Stimulated activated CD8-positive, alpha-beta memory T cell treated with anti-CD3 and anti-CD28 coated beads, Interleukin-12 subunit alpha, Interleukin-12 subunit beta, amount 100 ng/mL, for 1 hour (primary cell): Measurements from ENCODE around the gene TSPAN4.

Experiments used
- DNase-seq: peaks from one replicate; pipeline ENCODE4 v3.0.0-alpha.2; 2020; ENCODE audit warnings: low read depth

Gene TSPAN4

GRCh38 chr11:865462-866430 is 23.1 kb downstream of the TSPAN4 start:
- no peak for DNase-seq

DNA sequence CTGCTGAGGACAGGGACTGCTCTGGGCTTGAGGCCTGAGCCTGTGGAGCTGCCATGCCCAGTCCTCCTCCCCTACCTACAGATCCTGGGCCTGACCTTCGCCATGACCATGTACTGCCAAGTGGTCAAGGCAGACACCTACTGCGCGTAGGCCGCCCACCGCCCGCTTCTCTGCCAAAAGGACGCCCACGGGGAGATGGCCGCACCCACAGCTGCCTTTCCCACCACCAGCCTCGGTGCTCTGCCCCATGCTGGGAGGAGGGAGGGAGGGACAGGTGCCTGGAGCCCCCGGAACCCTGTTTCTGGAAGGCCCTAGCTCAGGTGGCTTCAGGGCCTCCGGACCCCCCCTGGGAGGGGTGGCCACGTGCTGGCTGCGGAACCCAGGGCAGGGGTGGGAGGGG is 23.8 kb downstream of the TSPAN4 start:
- DNase-seq, result no peak

GRCh38 chr11:867856-868358 is 25.3 kb downstream of the TSPAN4 start:
- DNase-seq, result no peak

DNA sequence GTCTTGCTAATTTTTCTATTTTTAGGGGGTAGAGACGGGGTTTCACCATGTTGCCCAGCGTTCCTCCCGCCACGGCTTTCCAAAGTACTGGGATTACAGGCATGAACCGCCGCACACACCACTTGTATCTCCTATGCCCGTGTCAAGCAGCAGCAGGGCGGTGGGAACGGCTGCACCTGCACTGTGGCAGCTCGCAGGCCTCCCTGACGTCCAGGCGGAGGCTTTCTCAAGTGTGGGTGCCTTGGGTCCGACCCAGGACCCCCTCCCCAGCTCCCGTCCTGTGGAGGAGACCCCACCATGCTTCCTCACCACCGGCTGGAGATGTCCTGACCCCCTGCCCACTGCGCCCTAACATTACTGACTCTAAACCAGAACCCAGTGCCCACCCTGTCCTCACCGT is 25.7 kb downstream of the TSPAN4 start:
- no peak for DNase-seq

DNA sequence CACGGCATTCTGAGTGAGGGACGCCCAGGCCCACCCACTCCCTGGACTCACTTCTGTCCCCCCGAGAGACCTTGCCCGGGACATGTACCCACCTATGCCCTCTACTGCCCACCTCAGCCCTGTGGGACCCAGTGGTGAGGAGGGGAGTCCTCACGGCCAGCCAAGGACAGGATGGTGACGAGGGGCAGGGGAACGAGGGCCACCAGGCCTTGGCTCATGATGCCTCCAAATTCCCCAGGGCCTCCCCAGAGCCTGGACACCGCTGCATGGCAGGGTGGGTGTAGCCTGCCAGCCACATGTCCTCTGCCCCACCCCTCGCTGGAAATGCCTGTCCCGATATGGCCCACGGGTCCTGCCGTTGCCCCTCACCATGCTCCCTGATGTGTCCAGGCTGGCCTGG is 26.1 kb downstream of the TSPAN4 start:
- DNase-seq, result no peak

DNA sequence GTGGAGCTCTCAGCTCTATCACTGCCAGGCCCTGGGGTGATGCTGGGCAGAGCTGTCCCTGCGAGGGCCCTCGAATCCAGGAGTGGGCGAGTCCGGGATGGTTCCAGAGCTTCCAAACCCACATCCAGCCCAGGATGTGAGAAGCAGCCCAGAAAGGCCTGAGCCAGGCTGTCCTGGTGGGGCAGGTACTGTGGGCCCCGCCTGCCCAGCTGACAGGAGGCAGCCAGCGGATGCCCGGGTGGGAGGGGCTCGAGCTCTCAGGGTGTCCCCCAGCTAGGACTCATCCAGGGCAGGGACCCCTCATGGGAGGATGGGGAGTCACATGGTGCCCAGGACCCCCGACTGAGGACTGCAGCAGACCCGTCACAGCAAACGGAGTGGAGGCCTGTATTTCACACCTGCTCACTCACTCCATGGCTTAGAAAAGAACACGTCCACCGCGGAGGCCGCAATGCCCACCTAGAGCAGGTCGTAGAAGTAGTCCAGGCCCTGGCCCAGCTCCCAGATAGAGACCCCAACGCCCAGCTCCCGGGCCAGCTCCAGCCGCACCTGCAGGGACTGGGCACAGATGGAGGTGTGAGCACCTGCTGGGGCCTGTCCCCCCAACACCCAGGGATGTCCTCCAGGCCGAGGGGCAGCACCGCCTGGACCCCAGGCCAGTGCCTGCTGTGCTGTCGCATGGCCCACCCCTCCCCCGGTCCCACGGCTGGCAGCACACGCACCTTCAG is 26.9 kb downstream of the TSPAN4 start:
- no peak for DNase-seq

DNA sequence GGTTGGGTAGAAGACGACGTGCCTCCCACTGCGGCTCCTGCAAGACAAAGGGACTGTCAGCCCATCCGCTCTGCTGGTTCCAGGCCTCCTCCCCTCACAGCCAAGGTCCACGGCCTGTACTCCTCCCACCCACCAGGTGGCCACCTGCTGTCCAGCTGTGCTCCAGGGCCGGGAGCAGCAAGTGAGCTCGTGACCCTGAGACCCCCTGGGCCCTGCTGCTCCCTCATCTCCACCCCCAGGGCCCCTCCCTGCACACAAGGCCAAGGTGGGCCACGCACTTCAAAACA is 27.4 kb downstream of the TSPAN4 start:
- no peak for DNase-seq

GRCh38 chr11:870418-870817 is 27.8 kb downstream of the TSPAN4 start:
- DNase-seq, result no peak

DNA sequence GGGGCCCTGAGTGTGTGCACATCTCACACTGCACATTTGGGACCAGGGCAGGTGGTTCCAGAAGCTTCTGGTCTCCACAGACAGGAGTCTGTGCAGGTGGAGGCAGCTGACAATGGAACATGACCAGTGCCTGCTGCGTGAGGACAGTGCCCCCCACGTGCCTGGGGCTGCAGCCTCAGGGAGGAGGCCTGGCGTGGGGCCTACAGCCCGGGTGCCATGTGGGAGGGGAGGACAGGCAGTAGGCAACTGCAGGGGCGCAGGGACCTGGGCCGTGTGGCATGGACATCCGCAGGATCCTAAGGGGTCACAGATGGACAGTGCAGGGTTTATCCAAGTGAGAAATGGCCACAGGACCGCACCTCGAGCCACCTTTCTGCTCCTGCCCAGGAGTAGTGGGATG is 28.8 kb downstream of the TSPAN4 start:
- DNase-seq, result no peak

DNA sequence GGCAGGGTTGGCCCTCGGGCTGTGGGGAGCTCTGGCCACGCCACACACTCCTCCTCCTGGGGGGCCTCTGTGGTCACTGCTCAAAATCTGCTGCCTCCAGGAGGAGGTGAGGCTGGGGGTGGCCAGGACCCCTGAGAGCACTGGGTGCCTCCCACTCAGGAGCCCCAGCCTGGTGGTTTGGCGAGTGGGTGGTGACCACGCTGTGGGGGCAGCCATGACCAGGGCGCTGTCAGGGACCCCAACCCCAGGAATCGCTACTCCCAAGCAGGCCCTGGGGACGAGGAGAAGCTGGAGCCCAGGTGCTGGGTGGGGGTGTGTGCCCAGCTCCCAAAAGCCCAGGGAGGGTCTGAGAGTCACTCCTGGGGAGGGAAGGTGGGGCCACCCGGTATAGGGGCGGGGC is 30.1 kb downstream of the TSPAN4 start:
- DNase-seq, result no peak

DNA sequence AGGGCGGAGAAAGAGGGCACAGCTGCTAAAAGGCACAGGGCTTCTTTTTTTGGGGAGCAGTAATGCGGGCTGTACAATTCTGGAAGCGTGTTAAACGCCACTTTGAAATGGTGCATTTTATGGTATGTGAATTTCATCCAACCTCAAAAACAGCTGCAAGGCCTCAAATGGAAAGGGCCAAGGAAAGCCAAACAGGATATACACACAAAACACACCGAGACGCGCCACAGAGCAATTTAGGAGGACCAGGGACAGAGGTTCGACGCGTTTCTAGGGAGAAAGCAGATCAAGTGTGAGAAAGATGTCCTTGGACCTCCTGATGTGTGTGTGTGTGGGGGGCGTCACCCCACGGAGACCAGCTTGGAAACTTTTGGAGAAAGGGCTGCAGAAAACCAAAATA is 31.1 kb downstream of the TSPAN4 start:
- DNase-seq, result no peak

DNA sequence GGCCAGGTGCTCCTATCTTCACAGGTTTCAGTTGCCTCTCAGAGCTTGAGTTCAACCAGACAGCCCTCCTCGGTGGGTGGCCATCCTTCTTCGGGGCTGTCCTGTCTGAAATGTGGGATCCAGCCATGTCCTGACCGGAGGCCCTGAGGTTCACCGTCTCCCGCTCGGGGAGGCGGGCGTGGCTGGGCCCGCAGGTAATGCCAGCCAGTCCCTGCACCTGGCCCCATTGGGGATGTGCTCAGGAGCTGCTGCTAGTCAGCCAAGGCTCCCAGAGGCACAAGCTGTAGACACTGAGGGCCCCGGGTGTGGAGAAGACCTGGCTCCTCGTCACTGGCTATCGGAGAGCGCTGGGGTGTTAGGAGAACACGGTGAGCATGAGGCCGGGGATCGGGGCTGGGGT is 32.6 kb downstream of the TSPAN4 start:
- DNase-seq, result no peak

DNA sequence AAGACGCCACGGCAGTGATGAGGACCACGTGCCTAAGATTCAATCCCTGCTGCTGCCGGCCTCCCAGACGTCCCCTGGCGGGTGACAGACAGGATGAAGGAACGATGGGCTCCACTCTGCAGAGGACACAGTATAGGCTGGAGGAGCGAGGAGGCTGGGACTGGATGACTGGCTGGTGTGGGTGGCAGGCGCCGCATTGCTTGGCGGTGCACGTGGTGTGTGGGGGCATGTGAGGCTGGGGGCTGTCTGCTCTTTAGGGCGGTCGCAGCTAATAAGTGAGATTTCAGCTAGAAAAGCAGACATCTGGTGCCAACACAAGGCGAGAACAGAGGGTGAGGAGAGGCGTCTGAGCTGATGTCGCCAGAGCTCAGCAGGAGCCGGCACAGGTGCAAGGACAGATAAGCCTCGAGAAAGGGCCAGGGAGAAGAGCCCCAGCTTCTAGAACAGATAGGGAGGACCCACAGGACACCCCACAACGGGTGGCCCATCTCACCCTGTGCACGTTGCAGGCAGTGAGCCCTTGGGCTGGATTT is 33.2 kb downstream of the TSPAN4 start:
- DNase-seq, result no peak

GRCh38 chr11:876545-876944 is 33.9 kb downstream of the TSPAN4 start:
- DNase-seq, result no peak

DNA sequence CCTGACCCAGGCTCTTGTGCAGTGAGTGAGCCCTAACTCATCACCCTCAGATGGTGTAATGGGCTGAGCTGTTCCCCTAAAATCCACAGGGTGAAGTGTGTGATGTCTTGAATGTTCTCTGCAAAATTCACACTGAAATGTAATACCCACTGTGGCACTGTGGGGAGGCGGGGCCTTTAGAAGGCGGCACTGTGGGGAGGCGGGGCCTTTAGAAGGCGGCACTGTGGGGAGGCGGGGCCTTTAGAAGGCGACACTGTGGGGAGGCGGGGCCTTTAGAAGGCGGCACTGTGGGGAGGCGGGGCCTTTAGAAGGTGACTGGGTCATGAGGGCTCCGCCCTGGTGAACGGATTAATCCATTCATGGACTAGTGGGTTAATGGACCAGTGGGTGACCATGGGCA is 34.9 kb downstream of the TSPAN4 start:
- DNase-seq, result no peak

GRCh38 chr11:880447-880846 is 37.8 kb downstream of the TSPAN4 start:
- no peak for DNase-seq

- no peak for DNase-seq
Observed at GRCh38 chr11:882596-882995, 39.9 kb downstream of the TSPAN4 start.

- DNase-seq, result no peak
Observed at GRCh38 chr11:883527-883926, 40.9 kb downstream of the TSPAN4 start.

DNA sequence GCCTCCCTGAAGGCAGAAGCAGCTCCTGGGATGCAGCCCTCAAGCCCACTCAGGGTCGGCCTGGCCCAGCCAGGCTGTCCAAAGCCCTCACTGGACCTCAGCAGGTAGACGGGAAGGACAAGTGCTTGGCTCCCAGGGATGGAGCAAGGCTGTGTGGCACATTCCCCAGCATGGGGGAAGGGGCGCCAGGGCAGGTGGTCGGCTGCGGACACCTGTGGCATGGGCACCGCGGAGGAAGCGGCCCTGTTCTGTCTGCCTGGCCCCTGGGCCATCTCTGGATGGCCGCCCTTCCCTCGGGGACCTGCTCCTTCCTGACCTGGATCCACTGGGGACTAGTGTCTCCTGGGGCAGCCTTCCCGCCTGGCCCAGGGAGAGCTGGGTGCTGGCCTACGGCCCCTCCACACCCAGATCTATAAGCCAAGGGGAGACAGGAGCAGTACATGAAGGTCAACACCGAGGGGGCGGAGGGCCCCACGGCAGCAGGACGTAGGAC is 42.0 kb downstream of the TSPAN4 start:
- no peak for DNase-seq

GRCh38 chr11:886568-886967 is 43.9 kb downstream of the TSPAN4 start:
- no peak for DNase-seq

DNA sequence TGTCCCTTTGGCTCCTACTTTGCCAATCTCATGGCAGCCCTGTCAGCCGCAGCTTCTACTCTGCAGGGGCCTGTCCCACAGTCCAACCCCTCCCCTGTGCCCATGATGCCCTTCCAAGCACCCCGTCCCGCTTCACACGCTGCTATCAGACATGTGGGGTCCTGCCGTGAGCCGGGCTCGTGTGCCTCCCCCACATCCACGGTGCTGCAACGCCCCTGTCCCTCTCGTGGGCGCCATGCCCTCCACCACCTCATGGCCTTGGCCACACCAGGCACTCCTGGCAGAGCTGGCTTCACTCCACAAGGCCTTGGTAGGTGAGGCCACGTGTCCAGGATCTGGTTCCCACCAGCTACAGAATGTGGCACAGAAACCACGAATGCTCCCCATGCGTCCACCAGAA is 44.9 kb downstream of the TSPAN4 start:
- DNase-seq, result no peak

DNA sequence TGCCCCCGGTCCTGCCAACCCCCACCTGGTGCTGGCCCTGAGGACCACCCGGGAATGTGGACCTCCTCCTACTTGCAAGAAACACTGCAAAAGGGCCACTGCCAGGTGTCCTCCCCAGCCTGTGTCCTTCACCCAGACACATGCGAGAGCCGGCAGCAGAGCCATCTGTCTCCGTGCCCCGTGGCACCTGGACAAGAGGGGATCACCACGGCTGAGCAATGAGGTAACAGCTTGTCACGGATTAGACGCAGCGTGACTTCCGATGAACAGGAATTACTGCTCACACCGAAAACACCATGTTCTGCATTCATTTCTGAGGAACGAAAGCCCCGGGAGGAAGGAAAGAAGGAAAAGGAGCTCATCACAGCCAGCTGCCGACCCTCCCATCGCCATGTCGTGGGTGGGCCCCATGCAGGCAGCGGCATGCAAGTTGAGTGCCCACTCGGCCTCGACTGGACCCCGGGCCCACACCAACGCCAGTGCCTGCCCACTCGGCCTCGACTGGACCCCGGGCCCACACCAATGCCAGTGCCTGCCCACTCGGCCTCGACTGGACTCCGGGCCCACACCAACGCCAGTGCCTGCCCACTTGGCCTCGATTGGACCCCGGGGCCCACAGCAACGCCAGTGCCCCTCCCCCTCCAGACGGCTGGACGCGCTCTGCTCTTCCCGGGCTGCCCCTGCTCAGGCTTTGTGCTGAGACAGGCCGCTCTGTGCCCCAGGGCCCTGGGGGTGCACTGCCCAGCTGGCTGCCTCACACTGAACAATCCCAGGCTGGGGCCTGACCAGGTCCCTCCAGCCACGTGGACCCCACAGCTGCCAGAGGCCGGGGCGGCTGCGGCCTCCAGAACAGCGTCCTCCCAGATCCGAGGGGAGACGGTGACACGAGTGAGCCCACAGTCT is 45.9 kb downstream of the TSPAN4 start:
- no peak for DNase-seq
